Stimulated activated CD8-positive, alpha-beta memory T cell treated with anti-CD3 and anti-CD28 coated beads, Interleukin-2, amount 100 ng/mL, for 48 hours (primary cell): Measurements from ENCODE around the gene SPDYE4.
"Not testable (repeated sequence)": the region's sequence is repeated elsewhere in the genome, so short reads cannot be mapped to it uniquely, and the experiment has no call there.

Experiments
- DNase-seq, 2 donors: peaks; one replicate each; pipeline ENCODE4 v3.0.0-alpha.2; 2020; ENCODE audit warnings: low read depth in 2 of 2

Gene SPDYE4, protein sequence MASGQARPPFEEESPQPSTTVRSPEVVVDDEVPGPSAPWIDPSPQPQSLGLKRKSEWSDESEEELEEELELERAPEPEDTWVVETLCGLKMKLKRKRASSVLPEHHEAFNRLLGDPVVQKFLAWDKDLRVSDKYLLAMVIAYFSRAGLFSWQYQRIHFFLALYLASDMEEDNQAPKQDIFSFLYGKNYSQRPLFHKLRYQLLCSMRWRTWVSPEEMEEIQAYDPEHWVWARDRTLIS

DNA sequence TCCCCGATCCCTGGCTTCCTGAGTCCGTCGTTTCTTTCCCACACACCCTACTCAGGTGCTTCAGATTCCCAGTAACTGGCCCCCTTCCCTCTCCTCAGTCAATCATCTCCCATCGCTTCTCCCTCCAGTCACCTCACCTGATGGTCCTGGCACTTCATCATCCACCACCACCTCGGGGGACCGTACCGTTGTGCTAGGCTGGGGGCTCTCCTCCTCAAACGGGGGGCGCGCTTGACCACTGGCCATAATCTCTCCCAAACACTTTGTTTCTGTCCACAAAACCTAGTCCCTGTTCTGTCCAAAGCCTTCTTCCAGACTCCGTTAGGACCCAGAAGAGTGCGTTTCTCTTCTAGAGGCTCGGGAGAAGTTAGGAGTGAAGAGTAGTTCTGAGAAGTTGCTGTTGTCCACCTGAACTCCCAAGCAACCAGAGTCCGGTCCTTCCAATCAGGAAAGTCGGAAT is at the start of gene SPDYE4:
Gene SPDYE4, minus strand, starts transcription at position 410 of the 460 bp plus-strand sequence. Its CDS starts 164 bp downstream, at position 246.
- DNase-seq, result no peak

DNA sequence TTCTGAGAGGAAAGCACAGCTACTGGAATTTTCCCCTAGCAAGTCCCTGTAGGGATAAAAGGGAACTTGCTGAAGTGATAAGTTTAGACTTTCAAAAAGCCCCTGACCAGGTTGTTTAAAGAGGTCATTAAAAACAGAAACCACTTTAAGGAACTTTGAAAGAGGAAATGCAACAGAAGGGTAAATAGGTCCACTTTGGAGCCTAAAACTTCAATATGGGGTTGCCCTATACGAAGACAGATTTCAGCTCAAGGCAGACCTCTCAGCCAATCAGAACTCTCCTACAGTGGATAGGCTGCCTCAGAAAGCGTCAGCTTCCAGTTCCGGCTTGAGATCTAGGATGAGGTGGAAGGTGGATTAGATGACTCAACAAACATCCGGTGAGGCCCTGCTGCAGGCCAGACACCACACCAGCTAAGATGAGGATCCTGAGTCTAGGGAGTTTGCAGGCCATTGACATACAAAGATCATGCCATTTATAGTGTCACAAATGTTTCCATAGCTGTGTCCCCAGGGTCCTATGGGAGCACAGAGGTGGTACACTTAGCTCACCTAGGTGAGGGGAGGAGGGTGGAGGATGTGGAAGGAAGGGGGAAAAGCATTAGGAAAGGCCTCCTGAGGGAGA is 48.7 kb upstream of the SPDYE4 start:
- no peak for DNase-seq

DNA sequence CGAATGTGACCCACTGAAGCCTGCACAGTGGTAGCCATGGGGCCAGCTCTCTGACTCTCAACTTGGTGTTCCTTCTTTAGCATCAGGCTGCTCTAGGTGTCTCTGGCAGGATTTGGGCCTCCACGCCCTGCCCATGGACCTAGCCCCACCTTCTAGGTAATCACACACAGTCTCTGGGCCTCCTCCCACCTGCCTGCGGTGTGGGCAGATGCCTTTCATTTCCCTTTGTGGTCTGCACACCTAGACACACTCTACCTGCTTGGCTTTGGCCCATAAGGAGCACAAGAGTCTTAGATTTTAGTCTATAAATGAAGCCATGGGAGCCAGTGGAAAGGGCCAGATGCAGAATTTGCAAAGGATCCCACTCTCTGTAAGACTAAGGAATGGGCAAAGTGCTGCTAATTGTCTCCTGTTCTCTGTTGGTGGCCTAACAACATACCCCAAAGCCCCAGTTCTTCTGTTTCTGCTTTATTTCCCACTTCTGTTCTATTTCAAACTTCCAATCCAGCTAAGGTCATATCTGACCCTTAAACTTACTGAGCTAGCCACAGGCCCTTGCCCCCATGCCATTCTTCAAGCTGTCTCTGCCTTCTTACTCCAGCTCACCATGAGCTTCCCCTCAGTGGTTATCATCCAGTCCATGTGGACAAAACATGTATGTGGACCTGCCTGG is 48.0 kb upstream of the SPDYE4 start:
- DNase-seq, result no peak

DNA sequence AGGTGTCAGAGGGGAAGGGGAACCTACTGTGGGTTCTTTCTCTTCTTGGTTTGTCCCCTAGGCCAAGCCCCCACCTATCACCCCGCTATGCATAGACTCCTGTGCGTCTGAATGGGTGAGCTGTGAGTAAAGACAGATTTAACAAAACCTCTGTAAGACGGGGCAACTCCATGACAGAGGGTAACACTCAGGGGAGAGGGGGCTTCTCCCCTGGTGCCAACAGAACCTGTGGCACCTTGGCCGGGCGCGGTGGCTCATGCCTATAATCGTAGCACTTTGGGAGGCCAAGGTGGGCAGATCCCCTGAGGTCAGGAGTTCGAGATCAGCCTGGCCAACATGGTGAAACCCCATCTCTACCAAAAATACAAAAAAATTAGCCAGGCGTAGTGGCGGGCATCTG is 47.0 kb upstream of the SPDYE4 start:
- DNase-seq, result not testable (repeated sequence)

DNA sequence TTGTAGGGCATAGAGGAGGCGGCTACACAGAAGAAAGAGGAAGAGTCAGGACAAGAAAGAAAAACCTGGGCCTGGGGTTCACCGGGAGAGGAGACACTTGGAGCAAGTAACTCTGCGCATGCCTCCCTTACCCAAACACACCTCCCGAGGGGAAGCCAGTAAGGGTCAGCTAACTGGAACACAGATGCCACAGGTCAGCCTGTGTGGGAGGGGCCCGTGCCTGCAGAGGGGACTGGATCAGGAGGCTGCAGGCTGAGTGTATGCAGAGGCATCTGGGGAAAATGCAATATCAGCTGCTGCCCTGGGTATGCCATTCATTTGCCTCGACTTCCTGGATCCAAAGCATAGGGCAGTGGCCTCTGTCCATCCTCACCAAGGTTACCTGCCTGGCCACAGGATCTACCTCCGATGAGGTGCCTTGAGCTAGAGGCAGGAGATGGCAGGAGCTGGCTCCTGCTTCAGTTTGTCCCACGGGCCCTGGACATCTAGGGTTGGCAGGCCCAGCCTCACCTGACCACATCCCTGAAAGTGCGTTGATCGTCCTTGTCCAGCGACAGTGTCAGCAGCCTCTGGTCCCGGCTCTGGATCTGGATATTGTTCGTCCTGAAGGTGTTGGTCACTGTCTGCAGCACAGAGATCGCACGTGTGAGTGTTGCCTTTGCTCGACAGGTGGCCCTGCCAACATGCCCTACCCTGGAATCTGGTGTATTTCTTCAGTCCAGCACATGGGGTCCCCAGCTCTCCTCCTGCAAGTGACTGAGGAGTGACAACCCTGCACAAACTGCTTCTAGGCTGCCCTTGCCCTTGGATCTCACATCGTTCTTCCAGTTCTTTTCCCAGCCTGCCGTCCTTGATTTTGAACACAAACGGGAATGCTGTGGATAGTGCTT is 45.4 kb upstream of the SPDYE4 start:
- DNase-seq, result no peak

DNA sequence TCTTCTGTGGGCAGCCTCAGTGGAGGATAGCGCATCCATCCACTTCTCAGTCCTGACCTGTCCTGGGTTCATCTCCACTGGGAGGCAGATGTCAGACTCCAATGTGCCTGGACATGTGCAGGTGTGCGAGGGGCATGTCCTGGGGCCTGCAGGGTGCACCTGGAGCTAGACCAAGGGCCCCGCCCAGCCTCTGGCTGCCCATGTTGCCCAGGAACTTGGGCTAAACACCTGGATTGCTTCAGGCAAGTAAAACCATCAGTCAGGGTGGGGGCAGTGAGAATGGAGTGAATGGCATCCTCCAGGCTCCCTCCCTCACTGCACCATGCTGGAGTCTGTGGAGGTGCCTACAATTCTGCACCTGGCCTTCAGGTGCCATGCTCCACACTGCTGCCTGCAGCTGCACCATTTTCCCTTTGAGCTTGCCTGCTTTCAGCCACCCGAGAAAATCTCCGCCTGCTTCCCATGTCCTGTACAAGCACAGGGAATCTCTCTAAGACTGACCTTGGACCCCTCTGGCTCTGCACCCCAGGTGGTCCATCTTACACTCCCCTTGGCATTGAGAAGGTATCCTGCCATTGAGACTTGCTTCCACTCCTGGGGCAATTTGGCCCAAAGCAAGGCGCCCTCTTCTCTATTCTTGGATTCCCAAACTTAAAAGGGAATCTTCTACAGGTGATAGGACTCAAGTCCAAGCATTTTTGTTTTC is 42.9 kb upstream of the SPDYE4 start:
- no peak for DNase-seq

DNA sequence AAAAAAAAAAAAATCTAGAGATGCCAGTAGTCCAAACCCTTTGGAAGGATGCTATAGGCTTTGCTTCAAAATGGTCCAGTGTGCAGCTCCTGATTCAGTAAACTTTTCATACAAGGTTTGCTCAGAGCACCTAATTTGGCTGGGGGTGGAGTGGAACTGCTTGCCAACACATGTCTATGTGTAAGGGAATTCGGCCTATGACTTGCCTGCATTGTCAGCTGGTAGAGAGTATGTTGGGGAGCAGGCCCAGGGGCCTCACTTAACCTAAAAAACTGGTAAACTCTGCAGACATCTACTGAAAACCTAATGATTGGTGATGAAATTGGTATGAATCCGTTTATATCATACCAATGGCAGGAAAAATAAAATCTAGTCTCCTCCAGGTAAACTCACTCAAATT is 42.3 kb upstream of the SPDYE4 start:
- DNase-seq, result no peak

DNA sequence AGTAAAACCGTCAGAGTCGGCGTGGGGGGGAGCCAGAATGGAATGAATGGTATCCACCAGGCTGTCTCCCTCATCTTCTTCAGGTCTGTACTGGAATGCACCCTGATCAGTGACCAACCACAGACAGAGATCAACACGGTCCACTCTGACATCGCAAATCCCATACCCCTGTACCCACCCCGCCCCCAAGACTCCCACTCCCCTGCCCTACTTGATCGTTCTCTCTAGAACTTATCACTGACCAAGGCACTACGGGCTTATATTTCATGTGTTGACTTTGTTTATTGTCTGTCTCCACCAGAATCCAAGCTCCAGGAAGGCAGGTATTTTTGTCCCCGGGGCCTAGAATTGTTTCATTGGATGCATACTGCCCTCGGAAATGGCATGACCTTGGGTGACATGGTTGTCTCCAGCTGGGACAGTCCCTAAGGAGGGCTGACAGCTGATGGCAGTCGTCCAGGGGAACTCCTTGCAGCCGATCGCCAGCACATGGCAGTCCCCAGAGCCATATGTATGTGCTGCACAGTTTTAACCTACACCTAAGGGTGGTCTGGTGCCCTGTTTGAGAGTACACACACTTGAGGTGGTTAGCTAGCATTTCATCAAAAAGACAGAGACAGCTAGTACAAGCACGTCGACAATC is 41.3 kb upstream of the SPDYE4 start:
- no peak for DNase-seq

DNA sequence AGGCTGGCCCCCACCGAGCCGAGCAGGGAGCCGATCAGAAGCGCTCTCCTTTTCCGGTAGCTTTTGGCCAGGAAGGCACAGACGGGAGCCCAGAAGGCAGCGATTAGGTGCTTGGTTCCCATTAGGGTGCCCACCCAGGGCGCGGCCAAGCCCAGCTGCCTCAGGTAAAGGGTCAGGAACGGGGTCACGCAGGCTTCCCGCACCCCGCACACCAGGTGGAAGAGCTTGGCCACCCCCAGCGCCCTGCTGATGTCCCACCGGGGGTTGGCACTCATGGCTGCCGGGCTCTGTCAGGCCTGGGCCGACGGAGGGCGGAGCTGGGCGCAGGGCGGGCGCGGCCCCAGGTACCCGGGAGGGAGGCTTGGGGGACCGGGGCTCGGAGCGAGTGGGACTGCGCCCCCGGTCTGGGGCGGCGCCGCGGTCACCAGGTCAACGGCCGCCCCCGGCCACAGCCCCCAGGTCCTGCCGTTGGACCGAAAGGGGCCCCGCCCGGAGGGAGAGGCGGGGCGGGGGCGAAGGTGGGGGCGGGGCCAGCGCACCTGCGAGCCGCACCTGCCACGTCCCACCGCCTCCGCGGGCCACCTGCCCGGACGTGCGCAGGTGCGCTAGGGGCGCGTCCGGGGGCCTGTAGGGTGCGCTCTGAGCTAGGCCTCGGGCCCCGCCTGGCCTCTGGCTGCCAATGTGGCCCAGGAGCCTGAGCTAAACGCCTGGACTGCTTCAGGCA is 40.7 kb upstream of the SPDYE4 start, which contains the start of gene MFSD6L:
Gene MFSD6L, minus strand, starts transcription at position 520 of the 724 bp plus-strand sequence. Its CDS starts 245 bp downstream, at position 275.
- no peak for DNase-seq

DNA sequence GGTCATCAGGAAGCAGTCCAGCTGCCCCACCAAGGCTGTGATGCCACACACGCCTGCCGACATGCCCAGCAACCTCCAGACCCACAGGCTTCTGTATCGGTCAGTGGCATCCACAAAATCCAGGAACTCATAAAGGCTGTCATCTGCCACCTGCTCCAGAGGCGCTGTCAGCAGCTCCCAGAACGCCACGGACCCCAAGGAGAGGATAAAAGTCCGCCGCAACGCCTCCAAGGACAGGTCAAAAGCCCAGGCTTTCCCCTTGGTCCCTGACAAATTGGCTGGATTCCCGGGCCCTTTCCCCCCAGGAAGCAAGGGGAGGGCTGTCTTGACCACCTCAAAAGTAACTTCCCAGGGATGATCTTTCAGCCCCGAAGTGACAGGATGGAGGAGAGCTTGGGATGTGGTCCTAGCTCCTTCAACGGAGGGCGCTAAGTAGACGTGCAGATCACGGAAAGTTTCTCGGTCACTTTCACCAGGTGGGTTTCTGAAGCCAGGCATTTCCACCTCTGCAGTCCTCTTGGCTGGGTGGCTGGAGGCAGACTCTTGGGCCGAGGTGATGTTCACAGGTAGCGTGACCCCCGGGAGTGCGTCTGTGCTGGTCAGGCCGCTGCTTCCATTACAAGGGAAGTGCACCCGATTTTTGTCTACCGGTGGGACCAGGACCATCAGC is 40.0 kb upstream of the SPDYE4 start:
- no peak for DNase-seq

DNA sequence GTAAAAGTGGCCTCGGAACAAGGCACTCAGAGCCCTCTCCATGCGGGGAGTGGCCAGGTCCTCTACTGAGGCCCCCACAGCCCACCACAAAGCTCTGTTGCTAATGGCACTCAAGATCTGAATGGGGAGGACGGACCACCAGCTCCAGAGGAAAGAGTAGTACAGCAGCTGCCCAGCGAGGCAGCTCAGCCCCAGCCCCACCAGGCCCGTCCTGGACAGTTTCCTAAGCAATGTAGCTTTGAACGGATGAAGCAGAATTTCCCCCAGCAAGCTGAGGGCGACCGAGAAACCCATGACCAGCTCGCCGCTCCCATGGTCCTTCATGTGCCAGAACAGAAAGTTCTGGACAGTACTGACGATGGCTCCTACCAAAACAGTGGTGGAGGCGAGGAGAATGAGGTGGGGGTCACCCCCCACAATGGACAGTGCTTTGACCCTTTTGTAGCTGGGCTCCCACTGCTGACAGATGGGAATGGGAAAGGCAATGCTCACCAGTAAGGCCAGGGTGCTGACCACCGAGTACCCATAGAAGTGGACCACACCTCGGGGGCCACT is 39.4 kb upstream of the SPDYE4 start:
- DNase-seq, result no peak

DNA sequence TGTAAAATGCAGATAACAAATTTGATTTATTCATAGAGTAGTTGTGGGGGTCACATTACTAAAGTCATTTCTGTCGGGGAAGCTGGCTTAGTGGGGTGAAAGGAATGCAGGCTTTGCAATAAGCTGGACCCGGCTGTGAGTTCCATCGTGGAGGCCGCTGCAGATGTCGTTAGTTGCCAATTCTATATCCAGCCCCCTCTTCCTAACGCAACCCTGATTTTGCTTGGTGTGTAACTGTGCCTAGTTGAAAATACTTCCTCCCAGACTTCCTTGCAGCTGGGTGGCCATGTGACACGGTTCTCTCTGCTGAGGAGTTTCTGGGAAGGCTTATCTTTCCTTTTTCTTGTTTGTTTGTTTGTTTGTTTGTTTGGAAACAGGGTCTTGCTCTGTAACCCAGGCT is 36.3 kb upstream of the SPDYE4 start:
- no peak for DNase-seq

DNA sequence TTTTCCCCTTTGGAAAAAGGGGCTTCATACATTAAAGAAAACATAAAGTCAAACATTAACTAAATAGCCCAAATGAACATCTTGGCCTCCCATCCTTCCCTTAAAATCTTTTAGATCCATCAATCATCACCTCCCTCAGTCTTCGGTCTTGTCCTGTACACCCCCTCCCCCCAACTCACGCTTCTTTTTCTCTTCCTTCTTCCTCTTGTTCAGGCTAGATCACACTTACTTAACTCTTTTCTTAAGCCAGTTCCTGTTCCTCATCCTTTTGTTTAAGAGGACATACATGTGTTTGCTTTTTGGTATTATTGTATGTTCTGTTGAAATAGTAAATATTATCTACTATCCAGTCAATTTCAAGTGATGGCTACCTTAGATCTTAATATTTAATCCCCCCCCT is 35.3 kb upstream of the SPDYE4 start:
- no peak for DNase-seq

DNA sequence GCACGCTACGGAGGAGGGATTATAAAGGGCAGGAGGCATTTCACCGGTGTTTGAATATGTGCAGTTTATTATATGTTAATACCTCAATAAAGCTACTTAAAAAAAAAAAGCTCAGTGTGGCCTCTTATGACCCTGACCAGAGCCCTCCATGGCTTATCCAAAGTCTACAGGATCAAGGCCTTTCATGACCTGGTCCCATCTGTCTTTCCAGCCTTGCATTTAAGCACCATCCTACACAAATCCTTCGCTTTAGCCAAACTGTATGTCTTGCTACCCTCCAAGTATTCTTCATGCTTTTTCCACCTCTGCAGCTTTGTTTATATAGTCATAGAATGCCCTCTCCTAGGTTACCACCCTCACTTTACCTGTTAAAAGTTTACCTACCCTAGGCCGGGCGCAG is 34.3 kb upstream of the SPDYE4 start:
- DNase-seq, result no peak

DNA sequence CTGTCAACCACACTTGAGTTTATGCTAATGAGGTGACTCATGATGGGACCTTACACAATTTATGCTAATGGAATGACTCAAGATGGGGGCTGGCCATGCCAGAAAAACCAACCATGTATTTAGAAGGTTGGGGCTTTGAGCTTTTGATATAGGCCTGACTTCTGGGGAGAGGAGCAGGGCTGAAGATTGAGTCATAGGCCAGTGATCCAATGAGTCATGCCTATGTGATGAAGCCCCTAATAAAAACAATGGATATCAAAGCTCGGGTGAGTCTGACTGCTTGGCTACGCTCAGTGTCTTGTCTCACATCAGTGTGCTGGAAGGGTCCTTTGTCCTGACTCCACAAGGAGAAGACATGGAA is 33.5 kb upstream of the SPDYE4 start:
- no peak for DNase-seq

DNA sequence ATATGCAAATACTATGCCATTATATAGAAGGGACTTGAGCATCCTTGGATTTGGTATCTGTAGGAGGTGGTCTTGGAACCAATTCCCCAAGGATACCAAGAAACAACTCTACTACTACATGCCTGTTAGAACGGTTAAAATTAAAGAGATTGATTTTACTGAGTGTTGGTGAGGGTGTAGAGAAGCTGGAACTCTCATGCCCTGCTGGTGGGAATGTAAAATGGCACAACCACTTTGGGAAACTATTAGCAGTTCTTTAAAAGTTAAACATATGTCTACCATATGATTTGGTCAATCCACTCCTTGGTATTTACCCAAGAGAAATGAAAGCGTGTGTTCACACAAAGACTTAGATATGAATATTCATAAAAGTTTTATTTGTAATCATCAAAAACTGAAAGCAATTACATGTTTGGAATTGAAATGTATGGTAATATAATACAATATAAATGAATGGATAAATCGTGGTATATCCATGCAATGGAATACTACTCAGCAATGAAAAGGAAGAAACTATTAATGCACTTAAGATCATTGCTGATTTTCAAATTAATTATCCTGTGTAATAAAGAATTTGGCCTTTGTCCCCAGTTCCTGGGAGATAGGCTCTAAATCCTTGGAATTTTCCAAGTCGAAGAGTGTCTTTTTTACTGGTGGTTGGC is 33.0 kb upstream of the SPDYE4 start:
- DNase-seq, result no peak

DNA sequence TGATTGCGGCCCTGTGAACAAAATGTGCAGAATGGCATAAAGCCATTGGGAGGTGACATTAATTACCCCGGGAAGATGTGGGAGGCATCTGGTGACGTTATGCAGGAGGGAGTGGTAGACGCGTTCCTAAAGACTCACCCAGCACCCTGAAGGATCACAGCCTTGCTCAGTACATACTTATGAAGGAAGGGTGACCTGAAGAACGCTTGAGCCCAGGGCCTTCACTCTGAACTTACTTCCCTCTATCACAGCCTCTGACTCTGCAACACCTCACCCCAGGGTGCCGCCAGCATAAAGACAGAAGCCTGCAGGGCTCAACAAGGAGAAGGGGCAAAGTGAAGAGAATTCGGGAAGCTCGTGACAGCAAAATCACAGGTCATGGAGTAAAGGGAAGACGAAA is 31.4 kb upstream of the SPDYE4 start:
- no peak for DNase-seq

DNA sequence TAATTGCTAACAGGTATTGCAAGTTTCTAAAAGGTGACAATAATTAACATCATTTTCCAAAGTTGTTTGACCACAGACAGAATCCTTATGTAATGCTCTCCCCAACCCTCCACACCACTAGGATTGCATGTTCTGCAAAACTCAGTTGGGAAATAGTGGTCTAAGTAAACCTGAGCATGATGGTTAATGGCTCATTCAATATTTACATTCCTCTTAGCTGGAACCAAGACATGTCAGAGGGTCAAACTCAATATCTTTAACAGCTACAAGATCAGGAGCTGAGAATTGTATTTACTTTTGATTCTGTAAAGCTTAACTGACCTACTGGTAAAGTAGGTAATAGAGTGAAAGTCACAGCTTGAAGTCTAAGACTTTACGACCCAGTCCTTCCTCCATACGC is 30.7 kb upstream of the SPDYE4 start:
- DNase-seq, result no peak
